GM12891 (cell line): ENCODE results near the gene NDE1.

ENCODE experiments used
- DNase-seq: peaks from one replicate; pipeline ENCODE4 v3.0.0; 2011; ENCODE audit warnings: low spot score; ENCODE audit not compliant: insufficient read length
- FAIRE-seq: peaks from 2 replicates; lab custom pipeline; 2011; peaks lifted over from hg19 to GRCh38; lab: Jason Lieb, UNC
- PAX5 ChIP-seq: IDR thresholded peaks from 2 replicates; pipeline ENCODE4 v1.6.1; 2011; ENCODE audit warnings: low read length, moderate library complexity, mild to moderate bottlenecking; ENCODE audit not compliant: insufficient read depth, severe bottlenecking
- POLR2A ChIP-seq: IDR thresholded peaks from 2 replicates; pipeline ENCODE4 v1.6.1; 2011; ENCODE audit warnings: low read depth, low read length, control low read depth
- POLR2AphosphoS5 ChIP-seq: IDR thresholded peaks from 2 replicates; pipeline ENCODE4 v1.6.1; 2011; ENCODE audit warnings: low read depth, low read length, control low read depth
- POU2F2 ChIP-seq: IDR thresholded peaks from 2 replicates; pipeline ENCODE4 v1.6.1; 2011; ENCODE audit warnings: low read depth, mild to moderate bottlenecking, control low read depth, low read length, moderate library complexity
- SPI1 ChIP-seq: IDR thresholded peaks from 2 replicates; pipeline ENCODE4 v1.6.1; 2011; ENCODE audit warnings: low read depth, low read length, control low read depth
- TAF1 ChIP-seq: IDR thresholded peaks from 2 replicates; pipeline ENCODE4 v1.6.1; 2011; ENCODE audit warnings: low read depth, low read length, control low read depth

The NDE1 gene

DNA sequence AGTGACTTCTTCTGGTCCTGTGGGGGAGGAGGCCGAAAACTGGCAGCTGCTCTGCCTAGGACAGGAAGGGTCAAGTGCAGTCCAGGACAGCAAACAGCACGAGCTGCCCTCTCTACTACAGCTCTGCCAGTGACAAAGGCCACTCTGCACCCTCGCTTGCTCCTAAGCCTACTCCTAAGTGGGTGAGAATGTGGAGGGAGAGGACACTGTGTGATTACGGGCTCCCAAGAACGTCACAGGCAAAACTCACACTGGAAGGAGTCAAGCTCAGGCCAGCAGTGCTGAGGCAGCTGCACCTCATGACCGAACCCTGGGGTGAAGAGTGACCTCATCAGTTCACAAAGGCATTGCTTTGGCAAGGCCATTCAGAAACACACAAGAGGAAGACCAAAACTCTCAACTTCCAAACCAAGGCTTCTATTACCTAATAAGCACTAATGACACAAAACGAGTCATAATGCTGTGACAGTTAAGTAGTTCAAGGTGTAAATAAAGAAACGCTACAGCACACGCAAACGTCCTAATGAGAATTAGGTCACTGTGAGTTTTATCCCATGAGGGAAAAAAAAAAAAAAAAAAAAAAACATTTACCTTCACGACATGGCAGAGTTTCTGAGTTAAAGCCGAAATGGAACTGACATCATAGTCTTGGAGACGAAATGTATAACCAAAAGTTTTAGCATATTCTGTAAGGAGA lies 42.2 kb upstream of the NDE1 start:
- TF ChIP-seq POLR2AphosphoS5: no peak
- TF ChIP-seq PAX5: no peak
- no peak for TF ChIP-seq POU2F2
- TF ChIP-seq TAF1: no peak
- no peak for TF ChIP-seq SPI1
- TF ChIP-seq POLR2A: no peak
- no peak for FAIRE-seq
- DNase-seq: no peak

- TF ChIP-seq POLR2AphosphoS5 (no peak), POLR2A (no peak), TAF1 (no peak), SPI1 (no peak), POU2F2 (no peak), PAX5 (no peak)
- DNase-seq: no peak
- no peak for FAIRE-seq
Measured at GRCh38 chr16:15608398-15609285, 41.4 kb upstream of the NDE1 start.

- FAIRE-seq (no peak), DNase-seq (no peak)
- TF ChIP-seq POLR2A: no peak
- no peak for TF ChIP-seq PAX5
- TF ChIP-seq SPI1: no peak
- no peak for TF ChIP-seq TAF1
- no peak for TF ChIP-seq POLR2AphosphoS5
- no peak for TF ChIP-seq POU2F2
Measured at GRCh38 chr16:15609286-15609649, 40.8 kb upstream of the NDE1 start.

DNA sequence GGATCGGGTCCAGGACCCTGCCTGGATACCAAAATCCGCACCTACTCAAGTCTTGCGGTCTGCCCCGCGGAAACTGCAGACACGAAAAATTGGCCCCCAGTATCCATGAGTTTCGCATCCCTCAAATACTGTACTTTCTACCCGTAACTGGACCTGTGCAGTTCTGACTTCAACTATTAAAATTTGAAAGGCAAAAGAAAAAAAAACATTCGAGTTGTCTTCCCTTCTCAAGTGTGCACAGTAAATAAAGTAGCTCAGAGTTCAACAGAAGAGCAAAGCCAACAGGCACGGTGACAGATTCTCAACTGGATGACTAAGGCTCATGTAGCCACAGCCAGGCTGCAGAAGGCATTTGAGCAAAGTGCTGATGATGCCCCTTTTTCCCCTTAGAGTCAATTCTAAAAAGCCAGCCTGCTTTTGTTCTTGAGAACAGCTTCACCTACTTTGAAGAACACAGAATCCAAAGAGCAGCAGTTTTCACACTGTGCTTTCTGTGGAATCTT lies 39.6 kb upstream of the NDE1 start:
- no peak for TF ChIP-seq POU2F2
- no peak for TF ChIP-seq TAF1
- no peak for TF ChIP-seq POLR2A
- TF ChIP-seq POLR2AphosphoS5: no peak
- TF ChIP-seq PAX5: no peak
- no peak for TF ChIP-seq SPI1
- no peak for DNase-seq
- FAIRE-seq: no peak

DNA sequence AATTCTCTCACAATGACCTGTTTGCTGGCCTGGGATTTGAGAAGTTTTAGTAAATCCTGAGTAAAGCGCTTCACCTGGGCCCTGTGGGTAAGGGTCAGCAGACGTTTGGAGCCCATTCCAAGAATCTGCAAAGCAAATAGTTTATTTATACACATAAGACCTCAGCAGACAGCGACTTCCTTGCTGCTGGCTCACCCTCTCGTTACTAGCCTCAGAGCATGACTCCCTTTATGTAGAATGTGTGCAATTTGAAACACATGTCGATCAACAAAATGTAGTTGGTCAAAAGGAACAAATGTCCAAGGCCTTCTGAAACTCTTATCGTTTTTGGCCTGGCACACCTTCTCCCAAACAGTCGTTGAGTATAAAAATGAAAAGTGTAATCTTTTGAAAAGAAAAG lies 38.4 kb upstream of the NDE1 start:
- TF ChIP-seq TAF1 (no peak), POU2F2 (no peak), SPI1 (no peak), POLR2A (no peak), PAX5 (no peak), POLR2AphosphoS5 (no peak)
- DNase-seq (no peak), FAIRE-seq (no peak)

DNA sequence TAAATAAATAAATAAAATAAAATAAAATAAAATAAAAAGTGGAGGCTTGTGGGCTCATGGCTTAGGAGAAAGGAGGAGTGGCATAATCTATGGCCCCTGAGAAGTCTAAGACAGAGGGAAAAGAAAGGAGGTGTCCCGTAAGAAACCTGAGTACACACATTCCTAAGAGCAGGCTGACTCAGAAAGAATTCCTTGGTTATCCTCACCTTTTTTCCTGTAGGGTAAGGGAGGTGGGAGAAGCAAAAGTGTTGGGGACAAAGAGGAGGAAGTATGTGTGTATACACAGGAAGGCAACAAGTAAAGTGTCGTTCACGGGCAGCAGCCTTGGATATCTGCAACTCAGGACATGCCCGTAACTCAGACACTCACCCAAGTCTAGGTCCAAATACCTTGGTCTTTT lies 36.4 kb upstream of the NDE1 start:
- TF ChIP-seq POU2F2: no peak
- no peak for TF ChIP-seq POLR2A
- TF ChIP-seq TAF1: no peak
- no peak for TF ChIP-seq PAX5
- TF ChIP-seq SPI1: no peak
- TF ChIP-seq POLR2AphosphoS5: no peak
- no peak for DNase-seq
- FAIRE-seq: no peak

- DNase-seq: no peak
- TF ChIP-seq POLR2AphosphoS5 (no peak), SPI1 (no peak), PAX5 (no peak), POLR2A (no peak), POU2F2 (no peak), TAF1 (no peak)
- no peak for FAIRE-seq
Measured at GRCh38 chr16:15616012-15616411, 34.0 kb upstream of the NDE1 start.

GRCh38 chr16:15616475-15617165 lies 33.4 kb upstream of the NDE1 start:
- TF ChIP-seq TAF1 (no peak), POU2F2 (no peak), SPI1 (no peak), POLR2A (no peak), PAX5 (no peak), POLR2AphosphoS5 (no peak)
- no peak for DNase-seq
- no peak for FAIRE-seq

DNA sequence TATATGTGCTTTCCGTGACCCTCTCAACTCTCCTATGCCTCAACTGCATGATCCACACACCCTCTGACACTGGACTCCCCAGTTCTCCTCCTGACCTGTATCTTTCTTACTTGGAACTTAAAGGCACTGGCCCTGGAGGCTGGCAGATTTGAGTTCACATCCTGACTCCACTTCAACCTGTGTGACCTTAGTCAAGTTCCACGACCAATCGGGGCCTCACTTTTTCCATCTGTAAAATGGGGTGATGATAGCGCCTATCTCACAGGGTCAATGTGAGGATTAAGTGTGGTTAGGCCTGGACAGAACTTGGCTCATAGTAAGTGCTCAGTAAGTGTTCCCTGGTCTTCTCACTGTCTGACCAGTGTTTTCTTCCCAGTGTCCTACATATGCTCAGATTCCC lies 32.1 kb upstream of the NDE1 start:
- DNase-seq: no peak
- no peak for FAIRE-seq
- TF ChIP-seq POLR2AphosphoS5: no peak
- no peak for TF ChIP-seq POLR2A
- TF ChIP-seq POU2F2: no peak
- TF ChIP-seq SPI1: no peak
- TF ChIP-seq TAF1: no peak
- TF ChIP-seq PAX5: no peak
